ENCODE measurements around the gene LTO1. TPM values are rescaled to one million over a fixed set of nuclear protein-coding genes. Genes with fewer than 3 reads are reported as not detected.

The LTO1 gene
- total and polyA plus RNA-seq, 2 of the 13 experiments (the other 11 are each of a cell fraction or from before 2014, with no cell fraction given), result 11.8 to 15.0 TPM

DNA sequence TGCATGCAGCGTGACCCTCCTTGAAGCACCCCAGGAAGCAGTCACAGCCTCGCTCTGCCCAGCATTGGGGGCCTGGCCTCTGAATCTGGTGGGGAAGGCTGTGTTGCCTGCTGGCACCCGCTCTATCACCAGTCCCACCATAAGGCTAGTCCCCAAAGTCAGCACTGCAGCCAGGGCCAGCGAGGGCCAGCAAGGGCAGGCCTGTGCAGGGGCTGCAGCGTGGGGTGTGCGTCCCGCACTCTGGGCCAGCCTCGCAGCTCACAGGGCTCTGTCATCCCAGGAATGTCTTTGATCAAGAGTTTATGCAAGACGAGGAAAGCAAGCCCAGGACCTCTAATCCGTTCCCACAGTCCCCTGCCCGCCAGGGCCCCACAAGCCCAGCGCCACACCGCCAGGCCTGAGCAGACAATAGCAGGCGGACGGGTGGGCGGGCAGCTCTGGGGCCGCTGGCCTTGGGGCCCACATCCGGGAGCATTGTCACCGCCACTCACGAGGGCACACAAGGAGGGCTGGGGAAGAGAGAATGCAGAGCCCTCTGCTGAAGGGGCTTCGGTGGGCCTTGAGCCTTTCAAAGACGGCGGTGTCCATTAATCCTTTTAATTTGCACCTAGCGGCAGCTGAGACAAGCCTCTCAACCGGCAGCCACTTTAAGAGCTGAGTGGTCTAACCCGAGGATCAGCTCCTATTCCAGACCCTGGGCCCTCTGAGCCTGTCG lies 17.1 kb downstream of the LTO1 start (continued):
- peak; percentile 76; the same call in 1 of the 2 replicates for TF ChIP-seq REPIN1 (CRISPR knock-in tag; IDR thresholded peaks at IDR 0.05; ENCODE audit: borderline replicate concordance, low read depth)
- TF ChIP-seq KMT2B (CRISPR knock-in tag; IDR thresholded peaks at IDR 0.05), result no peak; the same call in 1 of the 2 replicates
- no peak for TF ChIP-seq DNMT3B (CRISPR knock-in tag; conservative IDR thresholded peaks at IDR 0.05)
- no peak for TF ChIP-seq ZNF234 (CRISPR knock-in tag; conservative IDR thresholded peaks at IDR 0.05)
- TF ChIP-seq ZNF260 (CRISPR knock-in tag; IDR thresholded peaks at IDR 0.05; ENCODE audit: borderline replicate concordance, low read depth), result no peak
- peak; percentile 54 for TF ChIP-seq ZMYM4 (CRISPR knock-in tag; IDR thresholded peaks at IDR 0.05)
- TF ChIP-seq MEIS1 (CRISPR knock-in tag; IDR thresholded peaks at IDR 0.05; ENCODE audit: borderline replicate concordance), result peak; percentile 88
- no peak for TF ChIP-seq TCF12 (IDR thresholded peaks at IDR 0.05)
- TF ChIP-seq TCF12 (CRISPR knock-in tag; IDR thresholded peaks at IDR 0.05), result 0 out of 2 replicates have a peak, but pooled peaks have one; percentile 55
- TF ChIP-seq TEAD3 (CRISPR knock-in tag; optimal IDR thresholded peaks at IDR 0.05; ENCODE audit: borderline replicate concordance), result peak; percentile 99
- TF ChIP-seq SNRNP70 (IDR thresholded peaks at IDR 0.05; ENCODE audit: low read depth, low read length), result no peak
- peak; percentile 80; the same call in 1 of the 2 replicates for TF ChIP-seq ZFP1 (CRISPR knock-in tag; IDR thresholded peaks at IDR 0.05)
- no peak for TF ChIP-seq NFYB (CRISPR knock-in tag; IDR thresholded peaks at IDR 0.05)
- TF ChIP-seq ZBTB34 (CRISPR knock-in tag; IDR thresholded peaks at IDR 0.05), result peak; percentile 59; the same call in 1 of the 2 replicates
- TF ChIP-seq, protein P1, sequence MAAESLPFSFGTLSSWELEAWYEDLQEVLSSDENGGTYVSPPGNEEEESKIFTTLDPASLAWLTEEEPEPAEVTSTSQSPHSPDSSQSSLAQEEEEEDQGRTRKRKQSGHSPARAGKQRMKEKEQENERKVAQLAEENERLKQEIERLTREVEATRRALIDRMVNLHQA (CRISPR knock-in tag; IDR thresholded peaks at IDR 0.05), result no peak
- TF ChIP-seq, protein P2, sequence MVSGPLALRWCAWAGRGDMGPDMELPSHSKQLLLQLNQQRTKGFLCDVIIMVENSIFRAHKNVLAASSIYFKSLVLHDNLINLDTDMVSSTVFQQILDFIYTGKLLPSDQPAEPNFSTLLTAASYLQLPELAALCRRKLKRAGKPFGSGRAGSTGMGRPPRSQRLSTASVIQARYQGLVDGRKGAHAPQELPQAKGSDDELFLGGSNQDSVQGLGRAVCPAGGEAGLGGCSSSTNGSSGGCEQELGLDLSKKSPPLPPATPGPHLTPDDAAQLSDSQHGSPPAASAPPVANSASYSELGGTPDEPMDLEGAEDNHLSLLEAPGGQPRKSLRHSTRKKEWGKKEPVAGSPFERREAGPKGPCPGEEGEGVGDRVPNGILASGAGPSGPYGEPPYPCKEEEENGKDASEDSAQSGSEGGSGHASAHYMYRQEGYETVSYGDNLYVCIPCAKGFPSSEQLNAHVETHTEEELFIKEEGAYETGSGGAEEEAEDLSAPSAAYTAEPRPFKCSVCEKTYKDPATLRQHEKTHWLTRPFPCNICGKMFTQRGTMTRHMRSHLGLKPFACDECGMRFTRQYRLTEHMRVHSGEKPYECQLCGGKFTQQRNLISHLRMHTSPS (CRISPR knock-in tag; IDR thresholded peaks at IDR 0.05; ENCODE audit: low read depth), result peak; percentile 87
- TF ChIP-seq ZNF547 (CRISPR knock-in tag; IDR thresholded peaks at IDR 0.05), result no peak
- 0 out of 2 replicates have a peak, but pooled peaks have one; percentile 30 for TF ChIP-seq HOMEZ (CRISPR knock-in tag; IDR thresholded peaks at IDR 0.05; ENCODE audit: low read depth)
- no peak for TF ChIP-seq ZFP36 (IDR thresholded peaks at IDR 0.05; ENCODE audit: borderline replicate concordance, low read depth, low read length, partially characterized antibody)
- TF ChIP-seq KLF15 (CRISPR knock-in tag; IDR thresholded peaks at IDR 0.05; ENCODE audit: borderline replicate concordance), result no peak
- TF ChIP-seq ZNF30 (CRISPR knock-in tag; IDR thresholded peaks at IDR 0.05), result no peak
- no peak; the same call in 1 of the 2 replicates for TF ChIP-seq ZFAT (CRISPR knock-in tag; conservative IDR thresholded peaks at IDR 0.05)
- TF ChIP-seq, protein P3, sequence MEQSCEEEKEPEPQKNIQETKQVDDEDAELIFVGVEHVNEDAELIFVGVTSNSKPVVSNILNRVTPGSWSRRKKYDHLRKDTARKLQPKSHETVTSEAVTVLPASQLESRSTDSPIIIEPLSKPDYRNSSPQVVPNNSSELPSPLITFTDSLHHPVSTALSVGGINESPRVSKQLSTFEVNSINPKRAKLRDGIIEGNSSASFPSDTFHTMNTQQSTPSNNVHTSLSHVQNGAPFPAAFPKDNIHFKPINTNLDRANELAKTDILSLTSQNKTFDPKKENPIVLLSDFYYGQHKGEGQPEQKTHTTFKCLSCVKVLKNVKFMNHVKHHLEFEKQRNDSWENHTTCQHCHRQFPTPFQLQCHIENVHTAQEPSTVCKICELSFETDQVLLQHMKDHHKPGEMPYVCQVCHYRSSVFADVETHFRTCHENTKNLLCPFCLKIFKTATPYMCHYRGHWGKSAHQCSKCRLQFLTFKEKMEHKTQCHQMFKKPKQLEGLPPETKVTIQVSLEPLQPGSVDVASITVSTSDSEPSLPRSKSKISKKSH (CRISPR knock-in tag; IDR thresholded peaks at IDR 0.05; ENCODE audit: borderline replicate concordance), result no peak; the same call in 1 of the 2 replicates
- no peak for TF ChIP-seq ZNF33B (CRISPR knock-in tag; IDR thresholded peaks at IDR 0.05)

Measured in HepG2 (cell line).